ENCODE data around the gene CYBA. TPM values are rescaled to one million over a fixed set of nuclear protein-coding genes. Genes with fewer than 3 reads are reported as not detected.
A peak's percentile ranks its signal among the peaks of the same experiment; 100 is the strongest.

CYBA gene
- total RNA-seq, 1 donor from 2014 or later = 233 TPM

DNA sequence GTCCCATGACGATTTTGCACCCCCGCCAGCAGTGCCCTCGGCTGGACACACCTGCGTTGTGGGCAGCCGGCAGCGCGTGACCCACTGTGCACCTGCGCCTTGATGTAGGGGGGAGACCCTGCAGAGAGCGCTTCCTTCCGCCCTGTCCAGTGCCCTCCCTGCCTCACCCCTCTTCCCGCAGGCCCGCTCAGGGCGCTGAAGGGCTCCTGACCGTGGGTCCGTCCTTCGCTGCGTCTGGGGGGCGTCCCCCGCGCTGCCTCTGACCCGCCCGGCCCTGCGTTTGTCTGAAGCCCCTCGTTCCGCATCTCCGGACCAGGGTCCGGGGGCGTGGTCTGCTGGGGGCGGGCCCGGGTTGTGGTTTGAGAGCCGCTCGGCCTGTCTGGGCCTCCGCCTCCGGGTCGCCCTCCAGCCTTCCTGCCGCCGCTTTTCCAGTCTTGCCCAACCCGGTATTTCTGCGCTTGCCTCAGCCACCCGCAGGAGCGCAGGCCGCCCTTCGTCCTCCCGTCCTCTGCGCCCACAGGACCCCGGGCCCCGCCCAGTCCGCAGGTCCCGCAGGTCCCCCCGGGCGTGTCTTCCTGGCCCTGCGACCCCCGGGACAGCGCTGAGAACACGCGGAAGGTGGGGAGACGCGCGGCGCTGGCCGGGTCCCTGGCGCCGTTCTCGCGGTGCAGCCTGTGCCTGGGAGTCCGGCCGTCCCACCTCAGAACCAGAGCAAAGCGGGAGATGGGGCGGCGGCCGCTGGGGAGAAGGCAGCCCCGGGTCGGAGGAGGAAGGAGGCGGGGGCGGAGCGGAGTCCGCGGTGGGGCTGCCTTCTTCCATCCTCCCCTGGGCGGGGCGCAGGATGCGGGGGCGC lies 16.5 kb downstream of the CYBA start:
- DNase-seq (ENCODE audit: low spot score) = peak; percentile 60
- H3K9me3 Mint-ChIP-seq = no peaks in the 10 kb centered on the region
- H3K27ac Mint-ChIP-seq = no peak overlapping the region
- peaks cover 23% of the 10 kb centered on the region for H3K36me3 Mint-ChIP-seq (ENCODE audit: low read depth)
- intact Hi-C loops (cut with micrococcal nuclease) = no loop called here
- H3K4me1 Mint-ChIP-seq (ENCODE audit: low read depth) = peaks cover 17% of the 10 kb centered on the region
- peak overlapping the region; percentile 67 for H3K4me3 Mint-ChIP-seq (ENCODE audit: low read depth)
- peaks cover 11% of the 10 kb centered on the region for H3K27me3 Mint-ChIP-seq (ENCODE audit: low read depth)

DNA sequence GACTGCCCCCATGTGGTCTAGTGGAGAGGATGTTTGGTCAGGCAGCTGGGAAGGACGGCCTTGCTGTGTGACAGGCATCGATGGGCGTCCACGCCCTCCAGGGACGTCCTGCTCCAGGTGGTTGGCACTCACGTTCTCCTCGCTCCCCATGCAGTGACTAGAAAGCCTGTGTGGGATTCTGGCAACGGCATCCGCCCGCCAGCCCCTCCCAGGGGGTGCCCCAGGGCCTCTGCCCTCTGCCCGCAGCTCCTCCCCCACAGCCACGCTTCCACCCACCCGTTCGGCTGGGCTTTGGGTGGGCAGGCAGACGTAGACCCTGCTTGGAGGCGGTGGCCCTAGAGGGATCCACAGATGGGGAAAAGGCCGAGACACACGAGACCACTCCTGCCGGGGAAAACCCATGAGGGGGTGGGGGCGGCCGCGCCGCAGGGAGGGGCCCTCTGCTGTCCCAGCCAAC lies 17.1 kb downstream of the CYBA start:
- Mint-ChIP-seq H3K27me3 (ENCODE audit: low read depth) (peaks cover 11% of the 10 kb centered on the region), H3K9me3 (no peaks in the 10 kb centered on the region), H3K4me3 (ENCODE audit: low read depth) (peak overlapping the region; percentile 67), H3K36me3 (ENCODE audit: low read depth) (peaks cover 25% of the 10 kb centered on the region), H3K27ac (peak overlapping the region; percentile 28), H3K4me1 (ENCODE audit: low read depth) (peaks cover 17% of the 10 kb centered on the region)
- intact Hi-C loops (cut with micrococcal nuclease) = no loop called here
- DNase-seq (ENCODE audit: low spot score) = no peak

DNA sequence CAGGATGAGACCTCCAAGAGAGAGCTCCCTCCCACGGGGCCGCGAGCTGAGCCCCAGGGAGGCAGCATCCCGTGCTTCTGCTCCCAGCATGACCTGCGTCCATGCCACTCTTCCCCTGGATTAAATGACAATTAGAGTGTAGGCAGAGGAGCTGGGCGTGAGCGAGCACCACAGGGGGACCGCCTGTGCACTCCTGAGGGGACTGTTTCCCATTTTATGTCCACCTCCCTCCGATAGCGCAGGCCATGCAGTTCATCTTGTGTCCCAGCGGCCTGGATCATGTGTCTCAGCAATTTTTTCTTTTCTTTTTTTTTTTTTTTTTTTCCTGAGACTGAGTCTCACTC lies 18.3 kb downstream of the CYBA start:
- peaks cover 12% of the 10 kb centered on the region for H3K4me1 Mint-ChIP-seq (ENCODE audit: low read depth)
- no peak overlapping the region for H3K4me3 Mint-ChIP-seq (ENCODE audit: low read depth)
- peaks cover 34% of the 10 kb centered on the region for H3K36me3 Mint-ChIP-seq (ENCODE audit: low read depth)
- DNase-seq (ENCODE audit: low spot score) = no peak
- intact Hi-C loops (cut with micrococcal nuclease) = no loop called here
- no peak overlapping the region for H3K27ac Mint-ChIP-seq
- H3K9me3 Mint-ChIP-seq = no peaks in the 10 kb centered on the region
- peaks cover 5% of the 10 kb centered on the region for H3K27me3 Mint-ChIP-seq (ENCODE audit: low read depth)

DNA sequence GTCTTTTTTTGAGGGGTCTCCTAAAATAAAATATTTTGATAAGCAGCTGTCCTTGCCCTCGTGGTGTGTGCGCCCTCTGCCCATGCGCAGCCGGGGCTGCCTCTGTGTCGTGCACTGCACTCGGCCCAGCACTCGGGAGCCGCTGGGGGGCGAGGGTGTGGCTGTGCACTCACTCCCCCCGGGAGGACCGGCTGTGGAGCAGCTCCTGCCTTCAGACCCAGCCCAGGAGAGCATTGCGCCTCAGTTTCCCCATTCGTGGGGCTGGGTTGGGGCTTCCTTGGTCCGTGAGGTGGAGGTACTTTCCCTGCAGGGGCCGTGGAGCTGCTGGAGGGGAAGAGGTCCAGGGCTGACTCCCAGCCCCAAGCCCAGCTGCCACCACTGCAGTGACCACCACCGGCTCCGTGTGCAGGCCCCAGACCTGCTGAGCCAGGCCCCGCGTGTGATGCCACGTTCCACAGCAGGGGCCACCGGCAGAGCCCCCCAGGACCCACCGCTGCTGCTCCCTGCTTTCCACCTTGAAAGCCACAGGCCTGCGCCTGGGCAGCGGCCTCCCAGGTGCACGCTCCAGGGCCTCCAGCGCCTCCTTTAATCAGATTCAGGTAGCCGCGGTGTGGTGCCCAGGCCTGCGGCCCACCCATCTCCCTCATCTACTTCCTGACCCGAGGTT lies 18.8 kb downstream of the CYBA start:
- no peak for DNase-seq (ENCODE audit: low spot score)
- no peaks in the 10 kb centered on the region for H3K9me3 Mint-ChIP-seq
- intact Hi-C loops (cut with micrococcal nuclease) = no loop called here
- no peak overlapping the region for H3K4me3 Mint-ChIP-seq (ENCODE audit: low read depth)
- H3K27me3 Mint-ChIP-seq (ENCODE audit: low read depth) = peaks cover under 1% of the 10 kb centered on the region
- H3K27ac Mint-ChIP-seq = no peak overlapping the region
- peaks cover 36% of the 10 kb centered on the region for H3K36me3 Mint-ChIP-seq (ENCODE audit: low read depth)
- H3K4me1 Mint-ChIP-seq (ENCODE audit: low read depth) = peaks cover 8% of the 10 kb centered on the region

DNA sequence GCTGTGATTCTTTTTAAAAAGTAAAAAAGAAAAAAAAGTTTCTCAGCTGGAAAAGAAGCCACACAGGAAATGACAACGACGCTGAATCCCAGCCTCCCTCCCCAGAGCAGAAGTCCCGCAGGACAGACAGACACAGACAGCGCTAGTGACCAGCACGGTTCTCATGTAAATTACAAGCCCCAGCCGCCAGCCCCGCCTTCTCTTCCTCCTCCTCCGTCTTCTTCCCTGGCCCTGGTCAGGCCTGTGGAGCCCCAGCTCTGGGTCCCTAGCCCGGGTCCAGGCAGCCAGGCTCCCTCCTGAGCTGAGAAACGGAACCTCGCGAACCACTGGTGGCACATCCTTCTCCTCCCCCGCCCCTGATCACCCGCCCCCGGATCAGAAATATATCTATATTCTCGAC lies 19.5 kb downstream of the CYBA start:
- intact Hi-C loops (cut with micrococcal nuclease) = no loop called here
- no peaks in the 10 kb centered on the region for H3K9me3 Mint-ChIP-seq
- no peak overlapping the region for H3K27ac Mint-ChIP-seq
- no peak overlapping the region for H3K4me3 Mint-ChIP-seq (ENCODE audit: low read depth)
- peaks cover 41% of the 10 kb centered on the region for H3K36me3 Mint-ChIP-seq (ENCODE audit: low read depth)
- no peak for DNase-seq (ENCODE audit: low spot score)
- no peaks in the 10 kb centered on the region for H3K27me3 Mint-ChIP-seq (ENCODE audit: low read depth)
- H3K4me1 Mint-ChIP-seq (ENCODE audit: low read depth) = peaks cover 7% of the 10 kb centered on the region

DNA sequence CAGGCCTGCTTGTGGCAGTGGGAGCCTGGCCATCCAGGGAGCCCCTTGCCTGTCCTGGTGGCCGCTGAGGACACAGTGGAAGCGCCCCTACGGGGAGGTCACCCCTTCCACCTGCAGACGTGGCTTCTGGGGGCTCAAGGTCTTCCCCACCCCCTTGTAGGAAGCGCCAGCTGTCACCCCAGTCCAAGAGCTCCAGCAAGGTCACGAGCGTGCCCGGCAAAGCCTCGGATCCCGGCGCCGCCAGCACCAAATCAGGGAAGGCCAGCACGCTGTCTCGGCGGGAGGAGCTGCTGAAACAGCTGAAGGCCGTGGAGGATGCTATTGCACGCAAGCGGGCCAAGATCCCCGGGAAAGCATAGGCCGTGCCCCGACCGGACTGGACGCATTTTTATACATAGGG lies 19.9 kb downstream of the CYBA start:
- Mint-ChIP-seq H3K27me3 (ENCODE audit: low read depth) (no peaks in the 10 kb centered on the region), H3K4me1 (ENCODE audit: low read depth) (peaks cover 4% of the 10 kb centered on the region), H3K4me3 (ENCODE audit: low read depth) (no peak overlapping the region), H3K36me3 (ENCODE audit: low read depth) (peaks cover 41% of the 10 kb centered on the region), H3K9me3 (no peaks in the 10 kb centered on the region), H3K27ac (no peak overlapping the region)
- no peak for DNase-seq (ENCODE audit: low spot score)
- intact Hi-C loops (cut with micrococcal nuclease) = no loop called here

DNA sequence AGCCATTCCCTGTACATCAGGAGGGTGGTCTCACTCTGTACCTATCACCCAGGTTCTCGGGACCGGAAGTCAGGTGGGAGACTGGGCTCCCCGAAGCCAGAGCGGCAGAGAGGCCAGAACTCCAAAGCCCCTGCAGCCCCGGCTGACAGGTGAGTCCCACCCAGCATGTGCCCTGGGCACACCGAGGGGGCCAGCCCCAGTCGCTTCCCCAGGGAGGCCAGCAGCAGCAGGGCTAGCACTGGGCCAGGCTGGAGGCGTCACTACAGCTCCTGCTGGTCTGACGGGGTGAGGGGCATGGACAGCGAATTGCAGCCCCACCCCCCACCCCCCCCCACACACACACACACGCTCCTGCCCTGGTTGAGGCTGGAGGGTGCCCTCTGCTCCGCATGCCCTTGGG lies 20.4 kb downstream of the CYBA start:
- Mint-ChIP-seq H3K27ac (no peak overlapping the region), H3K4me1 (ENCODE audit: low read depth) (peaks cover 3% of the 10 kb centered on the region), H3K4me3 (ENCODE audit: low read depth) (no peak overlapping the region), H3K36me3 (ENCODE audit: low read depth) (peaks cover 41% of the 10 kb centered on the region), H3K9me3 (no peaks in the 10 kb centered on the region), H3K27me3 (ENCODE audit: low read depth) (no peaks in the 10 kb centered on the region)
- intact Hi-C loops (cut with micrococcal nuclease) = no loop called here
- DNase-seq (ENCODE audit: low spot score) = no peak

DNA sequence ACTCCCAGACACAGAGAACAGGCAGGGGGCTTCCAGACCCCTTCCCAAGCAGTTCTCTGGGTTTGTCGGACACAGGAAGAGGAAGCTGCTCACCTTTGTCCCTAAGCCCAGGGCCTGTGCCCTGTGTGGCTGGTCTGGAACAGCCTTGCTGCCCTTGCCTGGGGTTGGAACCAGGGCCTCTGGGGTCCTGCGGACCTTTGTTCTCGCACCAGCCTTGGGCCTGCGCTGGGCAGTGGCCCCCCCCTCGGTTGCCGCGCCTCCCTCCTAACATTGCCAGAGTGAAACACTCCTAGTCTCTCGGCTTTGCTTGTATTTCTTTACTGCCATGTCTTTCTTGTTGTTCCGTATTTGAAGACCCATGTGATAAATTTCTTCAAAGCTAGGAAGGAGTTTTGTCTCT lies 21.0 kb downstream of the CYBA start:
- intact Hi-C loops (cut with micrococcal nuclease) = no loop called here
- Mint-ChIP-seq H3K9me3 (no peaks in the 10 kb centered on the region), H3K27ac (no peak overlapping the region), H3K27me3 (ENCODE audit: low read depth) (no peaks in the 10 kb centered on the region), H3K36me3 (ENCODE audit: low read depth) (peaks cover 44% of the 10 kb centered on the region), H3K4me1 (ENCODE audit: low read depth) (no peaks in the 10 kb centered on the region), H3K4me3 (ENCODE audit: low read depth) (no peak overlapping the region)
- DNase-seq (ENCODE audit: low spot score) = no peak

DNA sequence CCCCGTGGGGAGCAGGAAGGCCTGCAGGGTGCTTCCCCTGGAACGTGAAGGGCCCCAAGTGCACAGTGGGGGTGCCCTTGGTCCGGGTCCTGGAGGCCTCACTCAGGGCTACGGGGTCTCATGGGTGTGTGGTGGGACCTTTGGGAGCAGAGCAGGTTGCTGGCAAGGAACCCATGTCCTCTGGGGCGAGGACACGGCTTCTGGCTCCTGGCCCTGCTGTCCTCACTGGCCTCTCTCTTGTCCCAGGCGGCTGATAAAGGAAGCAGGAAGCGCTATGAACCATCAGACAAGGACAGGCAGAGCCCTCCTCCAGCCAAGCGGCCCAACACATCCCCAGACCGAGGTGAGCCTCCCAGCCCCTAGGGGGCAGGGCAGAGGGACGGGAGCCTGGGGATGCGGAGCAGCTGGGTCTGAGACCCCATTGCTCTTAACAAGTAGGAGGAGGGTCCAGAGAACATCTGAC lies 22.3 kb downstream of the CYBA start:
- DNase-seq (ENCODE audit: low spot score) = no peak
- no peaks in the 10 kb centered on the region for H3K4me1 Mint-ChIP-seq (ENCODE audit: low read depth)
- no peaks in the 10 kb centered on the region for H3K27me3 Mint-ChIP-seq (ENCODE audit: low read depth)
- no peak overlapping the region for H3K27ac Mint-ChIP-seq
- intact Hi-C loops (cut with micrococcal nuclease) = no loop called here
- H3K36me3 Mint-ChIP-seq (ENCODE audit: low read depth) = peaks cover 50% of the 10 kb centered on the region
- no peaks in the 10 kb centered on the region for H3K9me3 Mint-ChIP-seq
- H3K4me3 Mint-ChIP-seq (ENCODE audit: low read depth) = no peak overlapping the region

DNA sequence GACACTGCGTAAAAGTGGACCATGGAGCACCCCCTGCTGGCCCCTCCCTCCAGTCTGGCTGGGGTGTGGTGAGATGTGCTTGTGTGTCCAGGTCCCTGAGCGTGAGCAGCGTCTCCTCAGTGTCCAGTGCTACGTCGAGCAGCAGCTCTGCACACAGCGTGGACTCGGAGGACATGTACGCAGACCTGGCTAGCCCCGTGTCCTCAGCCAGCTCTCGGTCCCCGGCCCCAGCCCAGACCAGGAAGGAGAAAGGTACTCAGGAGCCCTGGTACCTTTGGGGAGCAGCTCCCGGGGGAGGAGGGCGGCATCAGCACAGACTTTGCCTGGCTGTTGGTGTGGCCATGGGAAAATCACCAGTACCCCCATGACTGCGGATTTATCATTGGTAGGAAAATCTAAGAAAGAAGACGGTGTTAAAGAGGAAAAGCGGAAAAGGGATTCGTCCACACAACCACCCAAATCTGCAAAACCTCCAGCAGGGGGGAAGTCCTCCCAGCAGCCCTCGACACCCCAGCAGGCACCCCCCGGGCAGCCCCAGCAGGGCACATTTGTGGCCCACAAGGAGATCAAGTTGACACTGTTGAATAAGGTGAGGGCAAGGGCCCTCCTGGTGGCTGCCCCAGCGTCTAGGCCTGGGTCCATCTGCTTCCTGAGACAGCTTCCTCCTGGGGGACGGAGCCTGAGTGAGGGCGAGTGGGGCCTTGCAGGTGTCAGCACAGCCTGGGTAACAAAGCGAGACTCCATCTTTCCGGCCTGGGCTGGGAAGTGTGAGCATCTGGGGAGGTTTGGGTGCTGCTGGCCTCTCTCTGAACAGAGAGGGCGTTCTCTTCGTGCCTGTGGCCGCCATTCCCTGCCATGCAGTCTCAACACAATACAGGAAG lies 23.1 kb downstream of the CYBA start:
- no peak overlapping the region for H3K4me3 Mint-ChIP-seq (ENCODE audit: low read depth)
- no peaks in the 10 kb centered on the region for H3K27me3 Mint-ChIP-seq (ENCODE audit: low read depth)
- peaks cover 54% of the 10 kb centered on the region for H3K36me3 Mint-ChIP-seq (ENCODE audit: low read depth)
- H3K4me1 Mint-ChIP-seq (ENCODE audit: low read depth) = no peaks in the 10 kb centered on the region
- H3K9me3 Mint-ChIP-seq = no peaks in the 10 kb centered on the region
- intact Hi-C loops (cut with micrococcal nuclease) = no loop called here
- no peak for DNase-seq (ENCODE audit: low spot score)
- no peak overlapping the region for H3K27ac Mint-ChIP-seq

DNA sequence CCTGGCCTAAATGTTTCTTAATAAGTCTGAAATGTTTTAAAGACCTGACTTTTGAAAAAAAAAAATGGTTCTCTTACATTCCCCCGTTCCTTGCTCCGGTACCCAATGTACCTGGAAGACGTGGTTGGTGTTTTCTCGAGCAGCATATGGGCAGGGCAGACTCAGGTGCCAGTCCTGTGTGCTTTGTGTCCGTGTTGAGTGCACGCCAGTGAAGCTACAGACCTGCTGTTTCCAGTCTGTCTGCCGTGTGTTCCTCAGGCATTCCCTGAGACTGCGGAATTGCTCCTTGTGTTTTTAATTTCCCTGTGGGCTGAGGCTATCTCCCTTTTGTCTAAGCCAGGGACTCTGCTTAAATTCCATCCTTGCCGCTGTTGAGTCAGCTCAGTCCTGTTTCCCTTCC lies 24.2 kb downstream of the CYBA start:
- no peak overlapping the region for H3K27ac Mint-ChIP-seq
- no peaks in the 10 kb centered on the region for H3K27me3 Mint-ChIP-seq (ENCODE audit: low read depth)
- intact Hi-C loops (cut with micrococcal nuclease) = no loop called here
- no peaks in the 10 kb centered on the region for H3K9me3 Mint-ChIP-seq
- H3K4me1 Mint-ChIP-seq (ENCODE audit: low read depth) = no peaks in the 10 kb centered on the region
- no peak for DNase-seq (ENCODE audit: low spot score)
- peaks cover 57% of the 10 kb centered on the region for H3K36me3 Mint-ChIP-seq (ENCODE audit: low read depth)
- H3K4me3 Mint-ChIP-seq (ENCODE audit: low read depth) = no peak overlapping the region

DNA sequence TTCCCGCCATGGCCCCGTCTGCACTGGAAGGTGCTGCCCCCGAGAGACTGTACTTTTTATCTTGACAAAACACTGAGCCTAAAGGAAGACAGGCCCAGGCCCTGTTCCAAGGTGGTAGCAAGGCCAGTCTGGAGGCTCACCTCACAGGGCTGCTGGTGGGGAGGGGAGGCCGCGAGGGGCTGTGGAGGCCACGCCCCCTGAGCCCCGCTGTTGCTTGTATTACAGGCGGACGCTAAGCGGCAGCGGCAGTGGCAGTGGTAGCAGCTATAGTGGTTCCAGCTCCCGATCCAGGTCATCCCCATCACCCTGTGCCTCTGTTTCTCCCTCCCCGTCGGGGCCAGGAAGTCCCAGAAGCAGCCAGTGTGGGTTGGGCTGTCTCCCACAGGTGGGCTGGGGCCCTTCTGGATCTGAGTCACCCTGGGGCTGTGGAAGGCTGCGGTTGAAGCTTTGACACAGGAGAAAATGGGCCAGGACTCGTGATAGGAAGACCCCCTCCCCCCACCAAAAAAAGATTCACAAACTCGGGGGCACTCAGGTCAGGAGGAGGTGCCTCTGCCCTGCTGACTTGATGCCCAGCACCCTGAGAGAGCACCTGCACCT lies 25.8 kb downstream of the CYBA start:
- intact Hi-C loops (cut with micrococcal nuclease) = no loop called here
- H3K27me3 Mint-ChIP-seq (ENCODE audit: low read depth) = no peaks in the 10 kb centered on the region
- H3K9me3 Mint-ChIP-seq = no peaks in the 10 kb centered on the region
- no peak for DNase-seq (ENCODE audit: low spot score)
- no peak overlapping the region for H3K4me3 Mint-ChIP-seq (ENCODE audit: low read depth)
- H3K27ac Mint-ChIP-seq = no peak overlapping the region
- H3K36me3 Mint-ChIP-seq (ENCODE audit: low read depth) = peaks cover 52% of the 10 kb centered on the region
- peaks cover 3% of the 10 kb centered on the region for H3K4me1 Mint-ChIP-seq (ENCODE audit: low read depth)
